ENCODE results near the gene PCDH7. TPM values are rescaled to one million over a fixed set of nuclear protein-coding genes. Genes with fewer than 3 reads are reported as not detected.
A peak's percentile ranks its signal among the peaks of the same experiment; 100 is the strongest.

The PCDH7 gene, protein sequence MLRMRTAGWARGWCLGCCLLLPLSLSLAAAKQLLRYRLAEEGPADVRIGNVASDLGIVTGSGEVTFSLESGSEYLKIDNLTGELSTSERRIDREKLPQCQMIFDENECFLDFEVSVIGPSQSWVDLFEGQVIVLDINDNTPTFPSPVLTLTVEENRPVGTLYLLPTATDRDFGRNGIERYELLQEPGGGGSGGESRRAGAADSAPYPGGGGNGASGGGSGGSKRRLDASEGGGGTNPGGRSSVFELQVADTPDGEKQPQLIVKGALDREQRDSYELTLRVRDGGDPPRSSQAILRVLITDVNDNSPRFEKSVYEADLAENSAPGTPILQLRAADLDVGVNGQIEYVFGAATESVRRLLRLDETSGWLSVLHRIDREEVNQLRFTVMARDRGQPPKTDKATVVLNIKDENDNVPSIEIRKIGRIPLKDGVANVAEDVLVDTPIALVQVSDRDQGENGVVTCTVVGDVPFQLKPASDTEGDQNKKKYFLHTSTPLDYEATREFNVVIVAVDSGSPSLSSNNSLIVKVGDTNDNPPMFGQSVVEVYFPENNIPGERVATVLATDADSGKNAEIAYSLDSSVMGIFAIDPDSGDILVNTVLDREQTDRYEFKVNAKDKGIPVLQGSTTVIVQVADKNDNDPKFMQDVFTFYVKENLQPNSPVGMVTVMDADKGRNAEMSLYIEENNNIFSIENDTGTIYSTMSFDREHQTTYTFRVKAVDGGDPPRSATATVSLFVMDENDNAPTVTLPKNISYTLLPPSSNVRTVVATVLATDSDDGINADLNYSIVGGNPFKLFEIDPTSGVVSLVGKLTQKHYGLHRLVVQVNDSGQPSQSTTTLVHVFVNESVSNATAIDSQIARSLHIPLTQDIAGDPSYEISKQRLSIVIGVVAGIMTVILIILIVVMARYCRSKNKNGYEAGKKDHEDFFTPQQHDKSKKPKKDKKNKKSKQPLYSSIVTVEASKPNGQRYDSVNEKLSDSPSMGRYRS (N-terminal part only)
- total RNA-seq (10 to 100 TPM in 2 of 4 donors, 1 to 10 TPM in 2; 6.1 to 14.5 (median 10.6) TPM), polyA plus RNA-seq (1.00 TPM)
- long read RNA-seq, donor 1, full-length matches to known transcripts = 5 of 7 reads
- long read RNA-seq, donor 1, partial matches to known transcripts = 0 of 7 reads
- long read RNA-seq, donor 1, other reads (novel, unspliced or antisense) = 2 of 7 reads
- long read RNA-seq, donor 2 = 0 reads
- long read RNA-seq, donor 3, full-length matches to known transcripts = 1 of 5 reads
- long read RNA-seq, donor 3, partial matches to known transcripts = 0 of 5 reads
- long read RNA-seq, donor 3, other reads (novel, unspliced or antisense) = 4 of 5 reads
- long read RNA-seq, donor 4, partial matches to known transcripts = 0 of 1 reads
- long read RNA-seq, donor 4, other reads (novel, unspliced or antisense) = 1 of 1 reads

- Histone ChIP-seq H3K4me3 (ENCODE audit: low read length) (peak within 1 kb of the TSS; percentile 23), H3K4me1 (ENCODE audit: control insufficient read depth, insufficient read depth, low read length) (peaks cover 5% of the 10 kb centered on the region), H3K27me3 (ENCODE audit: control insufficient read depth, insufficient read depth) (no peaks in the 10 kb centered on the region), H3K9me3 (ENCODE audit: control insufficient read depth, low read length) (no peaks in the 10 kb centered on the region), H3K27ac (ENCODE audit: low read length) (no peak within 1 kb of the TSS)
- intact Hi-C loops (cut with DNase I) = no loop called here
- ATAC-seq (peak in 1 of 2 donors; percentile 0), DNase-seq (peak; percentile 26 to 64 (median 48))
- under 1% methylated on average over 44 of the region's 44 CpGs for WGBS
These were observed at the start of gene PCDH7 for GRCh38 chr4:30720021-30720660. Gene PCDH7, plus strand, starts transcription at chr4:30720369. Its CDS starts 1,054 bp downstream, at chr4:30721423.

GRCh38 chr4:30671926-30672448 lies 48.2 kb upstream of the PCDH7 start:
- no peaks in the 10 kb centered on the region for H3K9me3 ChIP-seq (ENCODE audit: control insufficient read depth, low read length)
- no peak overlapping the region for H3K27ac ChIP-seq (ENCODE audit: low read length)
- H3K4me1 ChIP-seq (ENCODE audit: control insufficient read depth, insufficient read depth, low read length) = no peaks in the 10 kb centered on the region
- ATAC-seq = no peak
- H3K27me3 ChIP-seq (ENCODE audit: control insufficient read depth, insufficient read depth) = no peaks in the 10 kb centered on the region
- WGBS = 91% methylated on average over 3 of the region's 3 CpGs
- intact Hi-C loops (cut with DNase I) = no loop called here
- DNase-seq = no peak
- no peak overlapping the region for H3K4me3 ChIP-seq (ENCODE audit: low read length)

- Histone ChIP-seq H3K4me3 (ENCODE audit: low read length) (no peak overlapping the region), H3K4me1 (ENCODE audit: control insufficient read depth, insufficient read depth, low read length) (no peaks in the 10 kb centered on the region), H3K27ac (ENCODE audit: low read length) (no peak overlapping the region), H3K9me3 (ENCODE audit: control insufficient read depth, low read length) (no peaks in the 10 kb centered on the region), H3K27me3 (ENCODE audit: control insufficient read depth, insufficient read depth) (no peaks in the 10 kb centered on the region)
- intact Hi-C loops (cut with DNase I) = no loop called here
- ATAC-seq = no peak
- DNase-seq = no peak
These were observed 24.0 kb upstream of the PCDH7 start for GRCh38 chr4:30696191-30696590.

- DNase-seq (peak; percentile 24 to 61 (median 38)), ATAC-seq (no peak)
- no peak overlapping the region for H3K27ac ChIP-seq (ENCODE audit: low read length)
- H3K4me1 ChIP-seq (ENCODE audit: control insufficient read depth, insufficient read depth, low read length) = peaks cover 2% of the 10 kb centered on the region
- H3K4me3 ChIP-seq (ENCODE audit: low read length) = no peak overlapping the region
- intact Hi-C loops (cut with DNase I) = no loop called here
- WGBS = 50% methylated on average over 6 of the region's 6 CpGs
- H3K9me3 ChIP-seq (ENCODE audit: control insufficient read depth, low read length) = no peaks in the 10 kb centered on the region
- H3K27me3 ChIP-seq (ENCODE audit: control insufficient read depth, insufficient read depth) = no peaks in the 10 kb centered on the region
These were observed 5.6 kb upstream of the PCDH7 start for GRCh38 chr4:30714408-30715031.

DNA sequence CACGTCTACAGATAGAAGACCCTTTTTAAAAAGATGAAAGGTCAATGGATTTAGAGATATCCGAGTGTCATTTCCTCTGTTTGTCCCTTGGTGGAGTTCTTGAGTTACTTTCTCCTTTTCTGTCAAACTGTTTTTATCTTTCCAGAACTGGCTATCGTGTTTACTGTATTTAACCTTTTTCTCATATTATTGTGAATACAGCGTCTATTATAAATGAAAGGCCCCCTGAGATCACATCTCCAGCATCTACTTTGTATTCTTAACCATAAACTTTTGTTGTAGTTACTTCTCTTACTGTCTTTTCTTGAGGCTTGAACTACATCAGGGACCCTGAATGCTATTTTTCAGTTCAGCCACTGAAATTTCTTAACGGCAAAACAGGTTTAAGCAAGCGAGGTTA lies 4.0 kb upstream of the PCDH7 start:
- peak overlapping the region; percentile 78 for H3K4me3 ChIP-seq (ENCODE audit: low read length)
- no peak overlapping the region for H3K27ac ChIP-seq (ENCODE audit: low read length)
- H3K27me3 ChIP-seq (ENCODE audit: control insufficient read depth, insufficient read depth) = no peaks in the 10 kb centered on the region
- no peak for DNase-seq
- peaks cover 2% of the 10 kb centered on the region for H3K4me1 ChIP-seq (ENCODE audit: control insufficient read depth, insufficient read depth, low read length)
- ATAC-seq = no peak
- 6% methylated on average over 6 of the region's 6 CpGs for WGBS
- intact Hi-C loops (cut with DNase I) = no loop called here
- no peaks in the 10 kb centered on the region for H3K9me3 ChIP-seq (ENCODE audit: control insufficient read depth, low read length)

DNA sequence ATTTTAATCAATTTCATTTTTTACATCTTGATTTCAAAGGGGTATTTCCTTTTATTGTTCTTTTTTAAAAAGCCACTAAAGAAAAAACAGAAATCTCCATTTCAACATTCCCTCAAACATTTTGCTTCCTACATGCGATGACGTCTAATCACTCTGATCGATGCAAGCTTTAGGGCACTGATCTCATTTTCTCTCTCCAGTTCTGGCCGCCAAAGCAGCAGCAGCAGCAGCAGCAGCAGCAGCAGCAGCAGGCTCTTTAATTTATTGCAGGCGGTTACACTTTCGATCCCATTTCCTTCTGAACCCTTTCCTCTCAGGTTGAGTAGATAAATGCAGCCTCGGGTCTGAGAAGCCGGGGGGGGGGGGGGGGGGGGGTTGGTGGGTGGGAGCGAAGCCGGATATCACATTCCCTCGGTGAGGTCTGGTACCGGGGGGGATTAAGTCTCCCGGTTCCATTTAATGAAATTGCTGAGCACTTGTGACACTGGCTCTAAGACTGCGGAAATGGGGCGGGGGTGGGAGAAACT lies 3.4 kb upstream of the PCDH7 start:
- Histone ChIP-seq H3K4me3 (ENCODE audit: low read length) (peak overlapping the region; percentile 78), H3K27me3 (ENCODE audit: control insufficient read depth, insufficient read depth) (no peaks in the 10 kb centered on the region), H3K27ac (ENCODE audit: low read length) (no peak overlapping the region), H3K9me3 (ENCODE audit: control insufficient read depth, low read length) (no peaks in the 10 kb centered on the region), H3K4me1 (ENCODE audit: control insufficient read depth, insufficient read depth, low read length) (peaks cover 5% of the 10 kb centered on the region)
- intact Hi-C loops (cut with DNase I) = no loop called here
- under 1% methylated on average over 15 of the region's 15 CpGs for WGBS
- ATAC-seq = no peak
- DNase-seq = peak in 1 of 3 donors; percentile 10

- under 1% methylated on average over 55 of the region's 55 CpGs for WGBS
- H3K4me3 ChIP-seq (ENCODE audit: low read length) = peak overlapping the region; percentile 78
- H3K27ac ChIP-seq (ENCODE audit: low read length) = no peak overlapping the region
- ATAC-seq (peak; percentile 63 to 76), DNase-seq (peak; percentile 61 to 78 (median 69))
- no peaks in the 10 kb centered on the region for H3K9me3 ChIP-seq (ENCODE audit: control insufficient read depth, low read length)
- intact Hi-C loops (cut with DNase I) = no loop called here
- no peaks in the 10 kb centered on the region for H3K27me3 ChIP-seq (ENCODE audit: control insufficient read depth, insufficient read depth)
- peaks cover 5% of the 10 kb centered on the region for H3K4me1 ChIP-seq (ENCODE audit: control insufficient read depth, insufficient read depth, low read length)
These were observed 2.8 kb upstream of the PCDH7 start for GRCh38 chr4:30717208-30718020.

DNA sequence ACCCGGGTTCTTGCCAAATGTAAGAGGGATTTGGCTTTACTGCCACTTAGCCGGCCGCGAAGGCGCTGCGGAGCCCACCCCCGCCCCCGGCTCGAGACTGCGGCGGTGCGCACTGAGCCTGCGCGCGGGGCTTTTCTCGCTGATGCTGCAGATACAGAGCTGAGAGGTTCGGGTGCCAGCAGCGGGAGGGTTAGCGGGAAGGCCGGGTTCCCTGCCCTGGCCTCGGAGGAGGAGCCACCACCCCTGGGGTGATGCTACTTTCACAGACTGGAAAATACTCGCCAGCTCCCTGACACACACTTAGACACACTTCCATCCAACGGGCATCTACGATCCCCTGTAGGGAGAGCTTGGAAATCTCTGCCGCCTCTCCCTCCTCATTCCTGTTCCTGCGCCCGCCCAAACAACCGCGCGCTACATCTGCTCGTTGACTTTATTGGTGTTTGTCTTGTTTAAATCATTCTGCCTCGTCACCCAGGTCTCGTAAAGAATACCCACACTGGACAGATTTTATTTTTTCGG lies 2.1 kb upstream of the PCDH7 start:
- H3K4me1 ChIP-seq (ENCODE audit: control insufficient read depth, insufficient read depth, low read length) = peaks cover 5% of the 10 kb centered on the region
- 1% methylated on average over 34 of the region's 34 CpGs for WGBS

More for the DNA sequence above, 2.1 kb upstream of the PCDH7 start:
- Histone ChIP-seq H3K4me3 (ENCODE audit: low read length) (peak overlapping the region; percentile 78), H3K27ac (ENCODE audit: low read length) (no peak overlapping the region), H3K27me3 (ENCODE audit: control insufficient read depth, insufficient read depth) (no peaks in the 10 kb centered on the region), H3K9me3 (ENCODE audit: control insufficient read depth, low read length) (no peaks in the 10 kb centered on the region)
- intact Hi-C loops (cut with DNase I) = no loop called here
- ATAC-seq = peak; percentile 15 to 67
- peak; percentile 62 to 71 (median 70) for DNase-seq

Data from right cardiac atrium (tissue), 5 donors.